ENCODE measurements around the gene UNK.

GRCh38 chr17:75817571-75817970 lies 33.0 kb downstream of the UNK start:
- no peak for TF ChIP-seq REST (IDR thresholded peaks at IDR 0.05; ENCODE audit: insufficient read depth in 1 of 2, low read depth in 2 of 2, low read length in 2 of 2)
- TF ChIP-seq SIN3A (IDR thresholded peaks at IDR 0.05; ENCODE audit: borderline replicate concordance, insufficient read depth, low read length) = no peak
- no peak for TF ChIP-seq FOXP2 (optimal IDR thresholded peaks at IDR 0.05; ENCODE audit: borderline replicate concordance, extremely low read depth, extremely low read length, insufficient read depth)
- TF ChIP-seq TAF1 (IDR thresholded peaks at IDR 0.05; ENCODE audit: borderline replicate concordance, insufficient read depth, low read length) = no peak
